K562 (cell line): ENCODE data around the gene TNFAIP1. TPM values are rescaled to one million over a fixed set of nuclear protein-coding genes. Genes with fewer than 3 reads are reported as not detected.

ENCODE experiments used
- CREB5 ChIP-seq: fragments of 250-450 bp; sonication (Bioruptor Pico); IDR thresholded peaks from 2 replicates; pipeline ENCODE4 v1.5.0; 2020; ENCODE audit warnings: mild to moderate bottlenecking
- HNRNPLL ChIP-seq: fragments of 200-400 bp; formaldehyde crosslinking; IDR thresholded peaks from 2 replicates; pipeline ENCODE4 v1.6.1; 2017; ENCODE audit warnings: low read length, low read depth, mild to moderate bottlenecking; ENCODE audit not compliant: poor library complexity, severe bottlenecking
- MAZ ChIP-seq, 2 experiments: fragments of 450-650 bp in 1 of 2; sonication (generic) in 1 of 2; formaldehyde crosslinking; IDR thresholded peaks in 1 of 2; conservative IDR thresholded peaks in 1 of 2; 2 replicates each; pipeline versions ENCODE4 v1.4.0 to v1.5.0; 2020; ENCODE audit warnings: mild to moderate bottlenecking in 1 of 2, missing genetic modification reagents in 1 of 2
- PTRF ChIP-seq: fragments of 450-650 bp; IDR thresholded peaks from 2 replicates; pipeline ENCODE4 v1.6.1; 2016; ENCODE audit warnings: mild to moderate bottlenecking, missing genetic modification characterization, missing compliant biosample characterization
- REST ChIP-seq, 2 experiments: fragments of 450-650 bp; formaldehyde crosslinking in 1 of 2; IDR thresholded peaks; 2 replicates each; pipeline versions ENCODE4 v1.4.0 to v1.6.1; 2014 to 2020; ENCODE audit warnings: mild to moderate bottlenecking in 2 of 2, borderline replicate concordance in 1 of 2, low read depth in 1 of 2
- SMAD4 ChIP-seq: fragments of 250-450 bp; sonication (Bioruptor Pico); conservative IDR thresholded peaks from 2 replicates; pipeline ENCODE4 v1.8.0; 2021; ENCODE audit warnings: inconsistent platforms, mild to moderate bottlenecking, moderate library complexity
- VEZF1 ChIP-seq: fragments of 200-800 bp; sonication (Bioruptor generic); IDR thresholded peaks from 2 replicates; pipeline ENCODE4 v1.6.1; 2017; ENCODE audit warnings: missing genetic modification characterization, missing compliant biosample characterization
- polyA plus RNA-seq, 8 experiments: library from polyadenylated mRNA; depleted of rRNA in 4 of 8; stranded (reverse) in 5 of 8; unstranded in 3 of 8; fragments of >200 nt; fragmentation: Nextera tagmentation in 2 of 8; fragmentation: Illumina TruSeq in 1 of 8; extraction: Ambion mirVana in 2 of 8; extraction: Trizol in 1 of 8; gene quantifications; 2 replicates each; pipeline versions ENCODE4 v1.2.1 to v1.2.3, GENCODE V29; 2011 to 2014; ENCODE audit warnings: inconsistent platforms in 1 of 8, missing spikeins in 1 of 8
- total RNA-seq, 7 experiments: library from RNA; depleted of rRNA in 6 of 7; stranded (reverse); fragments of >200 nt in 6 of 7; fragmentation: Illumina TruSeq in 2 of 7; extraction: Trizol in 2 of 7; gene quantifications; 2 replicates each; pipeline versions ENCODE4 v1.2.1 to v1.2.3, GENCODE V29; 2011 to 2021; ENCODE audit warnings: low replicate concordance in 1 of 7

Gene TNFAIP1
- total and polyA plus RNA-seq, 9 of the 15 experiments (the other 6 are each of a cell fraction or from before 2014, with no cell fraction given): 2.1 to 20.1 (median 8.2) TPM

GRCh38 chr17:28371245-28372202, 36.0 kb downstream of the TNFAIP1 start, which contains the start of gene SARM1 (continued):
- TF ChIP-seq REST (IDR thresholded peaks at IDR 0.05; ENCODE audit: borderline replicate concordance) (peak; percentile 59), REST (CRISPR knock-in tag; IDR thresholded peaks at IDR 0.05; ENCODE audit: low read depth) (no peak), HNRNPLL (peak; percentile 21), CREB5 (CRISPR knock-in tag) (no peak), VEZF1 (peak; percentile 67), MAZ (CRISPR knock-in tag; conservative IDR thresholded peaks at IDR 0.05 in 1 of 2, IDR thresholded peaks at IDR 0.05 in 1 of 2) (peak in 1 of 2 experiments; percentile 52; a peak in 2 of 4 replicates), SMAD4 (no peak), PTRF (tag) (no peak)
